Mesenchymal stem cell (in vitro differentiated cells and primary cell): ENCODE data around the gene GSN.

Source experiments
- DNase-seq: peaks from one replicate; pipeline ENCODE4 v3.0.0-alpha.2; 2013
- H2AFZ ChIP-seq: one replicate; pipeline ENCODE4 v1.6.1; 2013; ENCODE audit warnings: low read depth, mild to moderate bottlenecking, control low read depth, inconsistent platforms, low read length, moderate library complexity
- H2AK5ac ChIP-seq: 2 replicates; pipeline ENCODE4 v1.6.1; 2013; ENCODE audit warnings: low read length, moderate library complexity, mild to moderate bottlenecking, inconsistent platforms; ENCODE audit not compliant: severe bottlenecking
- H2BK120ac ChIP-seq: one replicate; pipeline ENCODE4 v1.6.1; 2013; ENCODE audit warnings: low read depth, mild to moderate bottlenecking, inconsistent platforms, low read length, moderate library complexity
- H2BK12ac ChIP-seq, 2 experiments: one replicate each; pipeline ENCODE4 v1.6.1; 2013; ENCODE audit warnings: inconsistent platforms in 2 of 2, low read length in 2 of 2, mild to moderate bottlenecking in 2 of 2, moderate library complexity in 2 of 2, control low read depth in 1 of 2
- H2BK15ac ChIP-seq: one replicate; pipeline ENCODE4 v1.6.1; 2013; ENCODE audit warnings: mild to moderate bottlenecking, low read depth, inconsistent platforms; ENCODE audit not compliant: poor library complexity, severe bottlenecking
- H2BK5ac ChIP-seq: 2 replicates; pipeline ENCODE4 v1.6.1; 2013; ENCODE audit warnings: low read depth, mild to moderate bottlenecking, low read length, control low read depth, inconsistent platforms; ENCODE audit not compliant: poor library complexity, severe bottlenecking
- H3K14ac ChIP-seq, 2 experiments: one replicate each; pipeline ENCODE4 v1.6.1; 2013; ENCODE audit warnings: inconsistent platforms in 2 of 2, low read length in 2 of 2, control low read depth in 1 of 2, mild to moderate bottlenecking in 1 of 2, moderate library complexity in 1 of 2
- H3K18ac ChIP-seq, 2 experiments: one replicate each; pipeline ENCODE4 v1.6.1; 2013; ENCODE audit warnings: inconsistent platforms in 2 of 2, low read length in 2 of 2, control low read depth in 1 of 2, low read depth in 1 of 2, mild to moderate bottlenecking in 1 of 2
- H3K23ac ChIP-seq, 2 experiments: one replicate each; pipeline ENCODE4 v1.6.1; 2013; ENCODE audit warnings: inconsistent platforms in 2 of 2, low read length in 2 of 2, mild to moderate bottlenecking in 2 of 2, moderate library complexity in 2 of 2, control low read depth in 1 of 2
- H3K27ac ChIP-seq: 2 replicates; pipeline ENCODE4 v1.5.1; 2013; ENCODE audit warnings: mild to moderate bottlenecking, moderate library complexity, low read length, control low read depth, inconsistent platforms; ENCODE audit not compliant: poor library complexity, severe bottlenecking
- H3K27me3 ChIP-seq, 2 experiments: 2 replicates each; pipeline versions ENCODE4 v1.6.1 to v1.7.0; 2013; ENCODE audit warnings: low read length in 2 of 2, mild to moderate bottlenecking in 2 of 2, moderate library complexity in 2 of 2, control low read depth in 1 of 2, inconsistent platforms in 1 of 2; ENCODE audit not compliant: control insufficient read depth in 1 of 2, insufficient read depth in 1 of 2
- H3K36me3 ChIP-seq, 2 experiments: 2 replicates each; pipeline versions ENCODE4 v1.6.1 to v1.7.0; 2013; ENCODE audit warnings: low read length in 2 of 2, control low read depth in 1 of 2, inconsistent platforms in 1 of 2, low read depth in 1 of 2, mild to moderate bottlenecking in 1 of 2; ENCODE audit not compliant: insufficient read depth in 2 of 2, control insufficient read depth in 1 of 2
- H3K4ac ChIP-seq, 2 experiments: one replicate each; pipeline ENCODE4 v1.6.1; 2013; ENCODE audit warnings: inconsistent platforms in 2 of 2, low read length in 2 of 2, mild to moderate bottlenecking in 2 of 2, moderate library complexity in 2 of 2, control low read depth in 1 of 2, low read depth in 1 of 2
- H3K4me1 ChIP-seq: 2 replicates; pipeline ENCODE4 v1.6.1; 2013; ENCODE audit warnings: low read depth, low read length, control low read depth; ENCODE audit not compliant: control insufficient read depth, insufficient read depth
- H3K4me2 ChIP-seq: 2 replicates; pipeline ENCODE4 v1.6.1; 2013; ENCODE audit warnings: low read length, mild to moderate bottlenecking, inconsistent platforms; ENCODE audit not compliant: poor library complexity, severe bottlenecking
- H3K4me3 ChIP-seq, 2 experiments: 2 replicates each; pipeline versions ENCODE4 v1.5.1 to v1.7.0; 2013; ENCODE audit warnings: low read length in 2 of 2, mild to moderate bottlenecking in 2 of 2, control low read depth in 1 of 2, low read depth in 1 of 2; ENCODE audit not compliant: insufficient read depth in 1 of 2
- H3K79me1 ChIP-seq: replicated peaks from 2 replicates; pipeline ENCODE4 v1.6.1; 2013; ENCODE audit warnings: mild to moderate bottlenecking, control low read depth, low read length, inconsistent platforms; ENCODE audit not compliant: poor library complexity, severe bottlenecking
- H3K9ac ChIP-seq: 2 replicates; pipeline ENCODE4 v1.7.0; 2013; ENCODE audit warnings: mild to moderate bottlenecking, low read length, moderate library complexity
- H3K9me3 ChIP-seq: 2 replicates; pipeline ENCODE4 v1.7.0; 2013; ENCODE audit warnings: mild to moderate bottlenecking, low read length; ENCODE audit not compliant: control insufficient read depth
- H4K8ac ChIP-seq: one replicate; pipeline ENCODE4 v1.6.1; 2013; ENCODE audit warnings: inconsistent platforms, mild to moderate bottlenecking, low read length, moderate library complexity
- H4K91ac ChIP-seq: one replicate; pipeline ENCODE4 v1.6.1; 2013; ENCODE audit warnings: mild to moderate bottlenecking, low read length, inconsistent platforms
- WGBS: methylation state at CpG from one replicate; pipeline ENCODE4 v1.1.7; 2013; ENCODE audit warnings: mixed read lengths; 5-methylcytosine and 5-hydroxymethylcytosine counted together

The GSN gene

DNA sequence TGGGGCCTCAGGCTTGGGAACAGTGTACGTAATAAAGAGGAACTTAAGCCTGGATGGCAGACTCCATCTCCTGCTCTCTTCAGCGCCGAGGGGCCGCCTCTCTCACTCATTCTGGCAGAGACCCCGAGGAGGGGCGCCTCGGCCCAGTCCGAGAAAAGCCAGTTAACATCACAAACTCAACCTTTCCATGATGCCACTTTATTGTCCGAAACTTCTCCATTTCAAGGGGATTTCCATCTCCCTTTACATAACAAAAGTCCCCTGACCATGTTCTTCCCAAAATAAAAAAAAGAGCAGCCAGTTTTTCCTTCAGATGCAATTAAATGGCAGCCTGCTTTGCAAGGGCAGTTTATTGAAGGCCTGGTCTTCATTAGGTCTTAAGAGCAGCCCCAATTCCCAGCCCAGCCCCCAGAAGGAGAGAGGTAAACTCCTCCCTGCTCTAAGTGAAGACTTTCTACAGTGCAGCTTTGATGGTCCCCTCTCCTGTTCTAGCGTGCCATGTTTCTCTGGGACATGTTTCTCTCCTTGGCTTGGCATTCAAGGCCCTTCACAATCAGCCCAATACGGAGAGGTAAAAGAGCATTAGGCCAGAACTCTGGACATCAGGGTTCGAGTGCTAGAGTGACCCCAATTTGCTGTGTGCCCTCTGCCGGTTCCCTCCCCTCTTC lies 46.8 kb upstream of the GSN start:
- Histone ChIP-seq H3K27ac (no peak overlapping the region), H3K27me3 (no peaks in the 10 kb centered on the region), H3K36me3 (peaks cover 0 to 6% of the 10 kb centered on the region in 2 experiments), H3K14ac (no peak overlapping the region), H2BK12ac (no peak overlapping the region), H2BK120ac (peak overlapping the region; percentile 34), H2AFZ (no peak overlapping the region), H3K4me3 (no peak overlapping the region), H3K9me3 (no peaks in the 10 kb centered on the region), H3K4me1 (peaks cover 1% of the 10 kb centered on the region), H3K79me1 (no peaks in the 10 kb centered on the region), H3K18ac (peak overlapping the region in 1 of 2 experiments; percentile 62), H2BK15ac (peak overlapping the region; percentile 67), H3K9ac (peak overlapping the region; percentile 6), H2BK5ac (no peak overlapping the region), H4K8ac (peak overlapping the region; percentile 54), H2AK5ac (no peak overlapping the region), H3K23ac (no peak overlapping the region), H4K91ac (no peak overlapping the region), H3K4me2 (no peak overlapping the region), H3K4ac (no peak overlapping the region)
- WGBS: 66% methylated on average over 12 of the region's 13 CpGs
- no peak for DNase-seq

- no peaks in the 10 kb centered on the region for H3K79me1 ChIP-seq
- H2BK5ac ChIP-seq: no peak overlapping the region
- H2AK5ac ChIP-seq: no peak overlapping the region
- H2BK15ac ChIP-seq: peak overlapping the region; percentile 67
- no peaks in the 10 kb centered on the region for H3K27me3 ChIP-seq
- WGBS: 93% methylated on average over 2 of the region's 2 CpGs
- H3K36me3 ChIP-seq: peaks cover 0 to under 1% of the 10 kb centered on the region in 2 experiments
- no peak overlapping the region for H3K4me2 ChIP-seq
- no peak overlapping the region for H4K91ac ChIP-seq
- no peak overlapping the region for H2BK12ac ChIP-seq
- no peak for DNase-seq
- H2BK120ac ChIP-seq: peak overlapping the region; percentile 34
- no peak overlapping the region for H3K23ac ChIP-seq
- H3K4ac ChIP-seq: no peak overlapping the region
- H3K4me3 ChIP-seq: no peak overlapping the region
- no peak overlapping the region for H3K27ac ChIP-seq
- H4K8ac ChIP-seq: no peak overlapping the region
- H3K9me3 ChIP-seq: no peaks in the 10 kb centered on the region
- H2AFZ ChIP-seq: no peak overlapping the region
- H3K9ac ChIP-seq: no peak overlapping the region
- no peak overlapping the region for H3K14ac ChIP-seq
- peak overlapping the region in 1 of 2 experiments; percentile 62 for H3K18ac ChIP-seq
- H3K4me1 ChIP-seq: peaks cover 1% of the 10 kb centered on the region
Observed at GRCh38 chr9:121221664-121222055, 46.3 kb upstream of the GSN start.

DNA sequence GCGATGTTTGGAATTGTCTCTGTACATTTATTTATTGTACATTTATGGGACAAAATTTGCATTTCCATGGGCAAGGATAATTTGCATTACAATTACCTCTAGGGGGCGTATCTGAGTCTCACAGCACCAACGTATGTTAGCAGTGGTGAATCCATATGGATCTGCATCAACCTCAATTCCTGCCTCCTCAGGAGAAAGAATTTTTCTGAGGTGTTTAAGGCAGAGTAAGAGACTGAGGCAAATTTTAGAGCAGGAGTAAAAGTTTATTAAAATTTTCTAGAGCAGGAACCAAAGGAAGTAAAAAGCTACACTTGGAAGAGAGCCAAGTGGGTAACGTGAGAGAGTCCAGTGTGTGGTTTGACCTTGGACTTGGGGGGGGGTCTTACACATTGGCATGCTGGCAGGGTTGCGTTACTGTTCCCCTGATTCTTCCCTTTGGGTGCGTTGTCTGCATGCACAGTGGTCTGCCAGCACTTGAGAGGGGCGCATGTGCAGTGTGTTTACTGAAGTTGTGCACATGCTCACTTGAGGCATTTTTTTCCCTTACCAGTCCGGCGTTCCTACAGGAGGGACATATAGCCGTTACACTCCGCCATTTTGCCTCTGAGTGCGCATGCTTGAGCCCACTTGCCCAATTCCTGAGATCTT lies 45.3 kb upstream of the GSN start:
- H3K4ac ChIP-seq: no peak overlapping the region
- H3K4me1 ChIP-seq: peaks cover 1% of the 10 kb centered on the region
- no peaks in the 10 kb centered on the region for H3K9me3 ChIP-seq
- no peak overlapping the region for H4K91ac ChIP-seq
- no peak overlapping the region for H2AFZ ChIP-seq
- no peak overlapping the region for H2BK5ac ChIP-seq
- no peak overlapping the region for H2BK120ac ChIP-seq
- H3K14ac ChIP-seq: no peak overlapping the region
- no peak overlapping the region for H3K23ac ChIP-seq
- no peak overlapping the region for H3K9ac ChIP-seq
- no peak overlapping the region for H3K4me3 ChIP-seq
- no peaks in the 10 kb centered on the region for H3K79me1 ChIP-seq
- no peak overlapping the region for H4K8ac ChIP-seq
- H3K27ac ChIP-seq: no peak overlapping the region
- no peaks in the 10 kb centered on the region for H3K27me3 ChIP-seq
- H2BK12ac ChIP-seq: peak overlapping the region in 1 of 2 experiments; percentile 10
- no peak overlapping the region for H2AK5ac ChIP-seq
- H3K4me2 ChIP-seq: no peak overlapping the region
- H3K36me3 ChIP-seq: no peaks in the 10 kb centered on the region
- WGBS: 73% methylated on average over 12 of the region's 12 CpGs
- peak; percentile 54 for DNase-seq
- no peak overlapping the region for H2BK15ac ChIP-seq
- no peak overlapping the region for H3K18ac ChIP-seq

- H2AK5ac ChIP-seq: no peak overlapping the region
- H4K8ac ChIP-seq: no peak overlapping the region
- H3K27ac ChIP-seq: no peak overlapping the region
- no peak overlapping the region for H3K18ac ChIP-seq
- no peak overlapping the region for H3K14ac ChIP-seq
- H3K23ac ChIP-seq: no peak overlapping the region
- no peak overlapping the region for H3K4me2 ChIP-seq
- H3K79me1 ChIP-seq: no peaks in the 10 kb centered on the region
- H2BK15ac ChIP-seq: no peak overlapping the region
- H2BK5ac ChIP-seq: no peak overlapping the region
- H3K4ac ChIP-seq: no peak overlapping the region
- 76% methylated on average over 5 of the region's 5 CpGs for WGBS
- no peak for DNase-seq
- H4K91ac ChIP-seq: no peak overlapping the region
- no peak overlapping the region for H3K9ac ChIP-seq
- no peak overlapping the region for H2AFZ ChIP-seq
- H3K36me3 ChIP-seq: no peaks in the 10 kb centered on the region
- no peak overlapping the region for H3K4me3 ChIP-seq
- H2BK120ac ChIP-seq: no peak overlapping the region
- no peak overlapping the region for H2BK12ac ChIP-seq
- H3K27me3 ChIP-seq: no peaks in the 10 kb centered on the region
- no peaks in the 10 kb centered on the region for H3K9me3 ChIP-seq
- H3K4me1 ChIP-seq: peaks cover 1% of the 10 kb centered on the region
Observed at GRCh38 chr9:121225240-121225639, 42.7 kb upstream of the GSN start.
